HG02571 (cell line): ENCODE results near the gene CPLANE1.
"Not testable (repeated sequence)": the region's sequence is repeated elsewhere in the genome, so short reads cannot be mapped to it uniquely, and the experiment has no call there.

Source experiments
- ATAC-seq: cut with Tn5 transposase; IDR thresholded peaks from one replicate; pipeline ENCODE4 v1.9.1; 2021; ENCODE audit warnings: mild to moderate bottlenecking, moderate library complexity; ENCODE audit not compliant: unreplicated experiment

The CPLANE1 gene

DNA sequence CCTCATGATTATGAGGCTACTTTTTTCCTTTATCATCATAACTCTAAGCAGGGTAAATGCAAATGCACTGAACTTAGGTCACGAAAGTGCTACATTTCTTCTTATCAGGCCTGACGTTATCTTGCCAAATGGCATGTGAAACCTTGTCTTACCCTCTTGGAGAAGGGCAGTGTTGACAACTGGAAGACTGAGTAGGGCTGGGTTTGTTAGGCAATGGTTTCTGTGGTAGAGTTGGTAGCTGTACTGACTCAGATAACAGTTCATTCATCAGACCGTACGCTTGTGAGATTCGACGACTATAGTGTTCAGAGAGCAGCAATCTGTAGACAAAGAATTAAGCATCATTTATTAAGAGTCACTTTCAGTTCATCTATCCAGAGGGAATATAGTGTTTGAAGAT is 127.7 kb downstream of the CPLANE1 start:
- no peak for ATAC-seq

DNA sequence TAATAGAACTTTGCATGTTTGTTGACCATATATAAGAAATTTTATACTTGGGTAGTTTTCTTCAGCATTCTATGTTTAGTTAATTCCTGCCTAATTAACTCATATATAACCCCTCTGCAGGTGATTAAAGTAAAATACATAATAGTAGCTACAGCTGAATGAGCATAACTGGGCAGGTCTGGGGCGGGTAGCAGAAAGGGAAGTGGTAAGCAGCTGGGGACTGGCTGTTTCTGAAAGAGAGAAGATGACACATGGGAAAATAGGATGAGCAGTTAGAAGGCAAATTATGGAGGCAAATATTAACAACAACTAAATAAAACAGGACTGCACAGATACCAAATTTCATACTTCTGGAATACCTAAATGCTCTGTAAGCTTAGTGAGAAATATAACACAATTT is 128.1 kb downstream of the CPLANE1 start:
- no peak for ATAC-seq

DNA sequence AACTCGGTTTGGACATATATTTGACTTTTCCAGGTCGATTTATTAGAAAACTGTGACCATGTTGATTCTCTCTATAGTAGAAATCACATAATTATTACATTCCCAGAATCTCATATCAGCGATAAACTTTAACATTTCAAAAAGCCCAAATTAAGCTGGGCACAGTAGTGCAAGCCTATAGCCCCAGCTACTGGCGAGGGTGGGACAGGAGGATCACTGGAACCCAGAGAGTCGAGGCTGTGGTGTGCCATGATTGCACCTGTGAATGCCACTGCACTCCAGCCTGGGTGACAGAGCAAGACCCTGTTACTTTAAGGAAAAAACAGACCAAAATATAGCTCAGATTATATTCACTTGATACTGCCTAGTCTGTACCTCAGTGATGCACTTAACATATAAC is 128.9 kb downstream of the CPLANE1 start:
- ATAC-seq: no peak

DNA sequence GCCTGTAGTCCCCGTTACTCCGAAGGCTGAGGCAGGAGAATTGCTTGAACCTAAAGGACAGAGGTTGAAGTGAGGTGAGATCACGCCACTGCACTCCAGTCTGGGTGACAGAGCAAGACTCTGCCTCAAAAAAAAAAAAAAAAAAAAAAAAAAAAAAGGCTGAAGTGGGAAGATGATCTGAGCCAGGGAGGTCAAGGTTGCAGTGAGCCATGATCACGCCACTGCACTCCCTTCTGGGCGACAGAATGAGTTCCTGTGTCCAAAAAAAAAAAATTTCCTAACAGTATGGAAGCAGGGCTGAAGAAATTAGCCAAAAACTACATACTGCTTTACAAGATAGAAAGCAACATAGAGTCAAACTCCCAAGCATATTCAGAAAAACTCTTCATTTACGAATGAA is 132.8 kb downstream of the CPLANE1 start:
- ATAC-seq: no peak

GRCh38 chr5:37112383-37112991 is 136.7 kb downstream of the CPLANE1 start:
- ATAC-seq: no peak

- peak; percentile 92 for ATAC-seq
Observed at GRCh38 chr5:37111426-37112382, 137.5 kb downstream of the CPLANE1 start.

DNA sequence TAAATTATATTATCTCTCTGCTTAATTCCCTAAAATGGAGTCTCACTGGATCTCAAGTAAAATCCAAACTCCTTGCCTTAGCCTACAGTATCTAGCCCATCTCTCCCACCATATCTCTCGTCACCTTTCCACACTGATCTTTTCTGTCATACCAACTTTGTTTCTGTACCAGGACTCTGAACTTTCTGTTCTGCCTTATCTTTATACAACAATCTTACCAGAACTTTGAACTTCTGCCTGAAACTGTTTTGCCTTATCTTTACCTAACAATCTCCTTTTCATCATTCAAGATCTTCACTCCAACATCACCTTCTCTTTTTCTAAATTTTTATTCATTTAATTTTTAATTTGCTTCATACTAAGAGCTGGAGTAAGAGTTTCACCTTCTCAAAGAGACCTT is 139.0 kb downstream of the CPLANE1 start:
- no peak for ATAC-seq

DNA sequence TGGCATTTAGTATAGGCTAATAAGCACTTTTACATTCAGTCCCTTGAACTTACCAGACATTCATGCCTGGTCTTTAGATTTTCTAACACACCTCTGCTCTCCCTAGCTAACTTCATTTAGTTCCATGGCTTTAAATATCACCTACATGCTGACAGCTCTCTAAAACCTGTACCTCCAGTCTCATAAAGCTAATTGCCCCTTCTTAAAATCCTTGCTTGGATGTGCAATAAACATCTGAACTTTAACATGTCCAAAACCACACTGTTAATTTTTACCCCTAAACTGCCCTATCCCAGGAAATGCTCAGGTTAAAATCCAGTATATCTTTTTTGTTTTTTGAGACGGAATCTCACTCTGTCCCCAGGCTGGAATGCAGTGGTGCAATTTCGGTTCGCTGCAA is 139.8 kb downstream of the CPLANE1 start:
- ATAC-seq: no peak

DNA sequence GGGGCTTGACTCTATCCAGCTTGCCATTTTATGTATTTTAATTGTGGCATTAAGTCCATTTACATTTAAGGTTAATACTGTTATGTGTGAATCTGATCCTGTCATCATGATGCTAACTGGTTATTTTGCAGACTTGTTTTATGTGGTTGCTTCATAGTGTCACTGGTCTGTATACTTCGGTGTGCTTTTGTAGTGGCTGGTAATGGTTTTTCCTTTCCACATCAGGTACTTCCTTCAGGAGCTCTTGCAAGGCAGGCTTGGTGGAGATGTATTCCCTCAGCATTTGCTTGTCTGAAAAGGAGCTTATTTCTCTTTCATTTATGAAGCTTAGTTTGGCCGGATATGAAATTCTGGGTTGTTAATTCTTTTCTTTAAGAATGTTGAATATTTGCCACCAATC is 145.9 kb downstream of the CPLANE1 start:
- ATAC-seq: no peak

DNA sequence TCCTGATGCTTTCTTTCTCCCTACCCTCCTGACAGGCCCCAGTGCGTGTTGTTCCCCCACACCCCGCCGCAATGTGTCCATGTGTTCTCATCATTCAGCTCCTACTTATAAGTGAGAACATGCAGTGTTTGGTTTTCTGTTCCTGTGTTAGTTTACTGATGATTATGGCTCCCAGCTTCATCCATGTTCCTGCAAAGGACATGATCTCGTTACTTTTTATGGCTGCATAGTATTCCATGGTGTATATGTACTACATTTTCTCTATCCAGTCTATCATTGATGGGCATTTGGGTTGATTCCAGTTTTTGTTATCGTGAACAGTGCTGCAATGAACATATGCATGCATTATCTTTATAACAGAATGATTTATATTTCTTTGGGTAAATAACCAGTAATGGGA is 149.9 kb downstream of the CPLANE1 start:
- not testable (repeated sequence) for ATAC-seq

DNA sequence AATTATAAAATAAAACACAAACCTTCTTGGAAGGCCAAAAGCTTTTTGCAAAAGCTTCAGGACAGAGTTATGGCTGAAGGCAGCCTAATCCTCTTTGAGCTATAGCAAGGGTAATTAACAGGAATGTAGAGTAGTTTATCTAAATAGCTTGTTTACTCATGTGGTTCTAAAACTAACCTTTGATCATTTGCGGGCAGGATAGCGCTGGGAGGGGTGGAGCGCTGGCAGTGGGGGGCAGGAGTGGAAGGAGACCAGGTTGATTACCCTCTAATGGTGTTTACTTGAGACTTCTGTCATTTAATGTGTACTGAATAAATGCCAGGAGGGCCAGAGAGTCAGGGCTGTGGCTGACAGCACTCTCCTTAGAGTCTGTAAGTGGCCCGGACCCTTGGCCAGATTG is 155.4 kb downstream of the CPLANE1 start:
- ATAC-seq: not testable (repeated sequence)

- ATAC-seq: no peak
Observed at GRCh38 chr5:37090781-37091180, 158.4 kb downstream of the CPLANE1 start.

DNA sequence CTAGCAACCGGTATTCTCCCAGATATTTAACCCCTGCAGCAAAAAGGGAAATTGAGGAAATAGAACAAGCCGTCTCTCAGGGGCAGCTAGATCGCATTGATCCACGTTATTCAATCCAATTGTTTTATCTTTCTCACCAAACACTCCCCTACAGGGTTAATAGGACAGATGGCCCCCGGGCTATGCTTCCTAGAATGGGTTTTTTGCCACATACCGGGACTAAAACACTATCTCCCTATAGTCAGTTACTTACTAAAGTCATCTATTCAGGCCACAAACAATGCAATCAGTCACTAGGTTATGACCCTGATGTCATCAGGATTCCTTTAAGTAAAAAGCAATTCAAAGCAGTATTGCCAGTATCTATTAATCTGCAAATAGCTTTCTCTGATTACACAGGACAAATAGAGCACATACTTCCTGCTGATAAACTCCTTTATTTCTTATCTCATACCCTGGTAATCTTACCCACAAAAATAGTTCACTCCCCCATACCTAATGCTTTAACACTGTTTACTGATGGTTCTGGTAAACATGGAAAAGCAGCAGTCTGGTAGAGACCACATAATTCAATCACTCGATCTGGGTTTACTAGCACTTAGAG is 159.0 kb downstream of the CPLANE1 start:
- ATAC-seq: no peak

GRCh38 chr5:37088009-37088408 is 161.2 kb downstream of the CPLANE1 start:
- no peak for ATAC-seq

DNA sequence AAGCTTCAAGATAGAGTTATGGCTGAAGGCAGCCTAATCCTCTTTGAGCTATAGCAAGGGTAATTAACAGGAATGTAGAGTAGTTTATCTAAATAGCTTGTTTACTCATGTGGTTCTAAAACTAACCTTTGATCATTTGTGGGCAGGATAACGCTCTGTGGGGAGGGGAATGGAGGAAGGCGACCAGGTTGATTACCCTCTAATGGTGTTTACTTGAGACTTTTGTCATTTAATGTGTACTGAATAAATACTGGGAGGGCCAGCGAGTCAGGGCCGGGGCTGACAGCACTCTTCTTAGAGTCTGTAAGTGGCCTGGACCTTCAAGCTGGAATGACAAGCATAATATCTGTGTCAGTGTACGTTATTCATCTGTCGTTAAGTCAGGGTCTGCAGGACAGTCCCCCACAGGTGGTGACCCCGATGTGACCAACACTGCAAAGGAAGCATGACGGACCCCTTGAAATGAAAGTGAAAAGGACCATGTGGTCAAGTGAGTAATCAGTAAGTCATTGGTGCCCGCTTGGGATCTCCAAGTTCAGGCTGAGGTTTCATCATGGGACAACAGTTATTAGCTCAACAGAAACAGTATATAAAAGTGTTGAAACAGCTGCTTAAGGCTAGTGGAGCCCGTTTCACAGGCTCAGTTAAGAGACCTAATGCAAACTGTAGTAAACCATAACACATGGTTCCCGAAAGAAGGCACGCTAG is 162.6 kb downstream of the CPLANE1 start:
- no peak for ATAC-seq

DNA sequence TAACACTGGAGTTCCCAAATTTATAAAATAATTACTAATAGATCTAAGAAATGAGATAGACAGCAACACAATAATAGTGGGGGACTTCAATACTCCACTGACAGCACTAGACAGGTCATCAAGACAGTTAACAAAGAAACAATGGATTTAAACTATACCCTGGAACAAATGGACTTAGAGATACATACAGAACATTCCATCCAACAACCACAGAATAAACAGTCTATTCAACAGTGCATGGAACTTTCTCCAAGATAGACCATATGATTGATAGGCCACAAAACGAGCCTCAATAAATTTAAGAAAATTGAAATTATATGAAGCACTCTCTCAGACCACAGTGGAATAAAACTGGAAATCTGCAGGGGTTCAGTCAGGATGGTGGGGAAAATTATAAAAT is 163.2 kb downstream of the CPLANE1 start:
- not testable (repeated sequence) for ATAC-seq

- not testable (repeated sequence) for ATAC-seq
Observed at GRCh38 chr5:37082977-37083376, 166.2 kb downstream of the CPLANE1 start.

- no peak for ATAC-seq
Observed at GRCh38 chr5:37080697-37081096, 168.5 kb downstream of the CPLANE1 start.

- no peak for ATAC-seq
Observed at GRCh38 chr5:37077146-37077545, 172.0 kb downstream of the CPLANE1 start.

GRCh38 chr5:37075399-37075950 is 173.7 kb downstream of the CPLANE1 start:
- no peak for ATAC-seq
